NCI-H345 treated with DMSO at 0.1 percent for 48 hours (cell line): Measurements from ENCODE around the gene C1QTNF12.

ENCODE experiments used
- DNase-seq: peaks from one replicate; lab custom pipeline; 2025; ENCODE audit not compliant: unreplicated experiment; lab: John Stamatoyannopoulos, UW

C1QTNF12 gene

DNA sequence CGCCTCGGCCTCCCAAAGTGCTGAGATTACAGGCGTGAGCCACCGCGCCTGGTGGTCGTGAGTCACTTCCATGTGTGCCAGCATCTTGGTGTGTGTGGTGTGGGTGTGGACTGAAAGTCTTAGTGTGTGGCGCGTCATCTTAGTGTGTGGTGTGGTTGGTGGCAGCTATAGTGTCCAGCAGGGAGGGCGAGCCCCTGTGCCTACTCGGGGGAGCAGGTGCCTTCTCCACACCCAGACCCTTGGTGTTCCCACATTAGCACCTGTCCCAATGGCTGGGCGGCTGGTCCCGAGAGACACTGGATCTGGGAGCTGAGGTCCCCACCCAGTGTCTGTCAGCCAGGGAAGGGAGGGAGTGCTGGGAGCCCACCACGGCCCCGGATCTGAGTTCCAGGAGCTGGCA, 36.5 kb upstream of the C1QTNF12 start:
- no peak for DNase-seq

DNA sequence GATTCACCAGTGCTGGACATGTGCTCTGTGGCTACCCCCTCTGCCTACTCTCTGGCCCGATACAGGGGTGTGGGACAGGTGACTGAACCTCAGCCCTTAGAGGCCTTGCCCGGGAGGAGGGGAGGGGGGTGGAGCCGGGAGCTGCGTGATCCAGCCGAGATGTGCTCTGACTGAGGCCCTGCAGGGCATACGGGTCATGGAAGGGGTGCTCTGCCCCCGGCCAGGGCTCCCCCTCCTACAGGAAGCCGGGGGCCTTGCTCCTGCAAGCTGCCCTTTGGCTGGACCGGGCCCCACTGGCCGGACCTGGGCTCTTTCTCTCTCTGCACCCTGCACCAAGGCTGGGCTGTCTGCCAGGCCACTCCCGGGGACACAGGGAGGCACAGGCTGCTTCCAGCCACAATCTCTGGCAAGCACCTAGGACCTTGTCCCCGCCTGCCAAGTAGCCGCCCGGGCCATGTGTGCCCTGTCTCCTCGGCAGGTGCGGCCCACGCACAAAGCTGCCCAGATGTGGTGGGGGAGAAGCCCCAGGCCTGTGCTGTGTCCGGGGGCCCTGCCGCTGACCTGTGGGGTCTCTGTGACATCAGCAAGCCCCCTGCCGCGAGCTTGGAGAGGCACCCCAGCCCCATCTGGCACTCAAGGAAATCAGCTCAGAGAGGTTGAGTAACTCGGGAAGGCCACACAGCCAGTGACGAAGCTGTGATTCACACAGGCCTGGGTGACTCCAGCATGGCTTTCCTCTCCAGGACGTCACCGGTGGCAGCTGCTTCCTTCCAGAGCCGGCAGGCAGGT, 35.2 kb upstream of the C1QTNF12 start:
- DNase-seq = no peak

DNA sequence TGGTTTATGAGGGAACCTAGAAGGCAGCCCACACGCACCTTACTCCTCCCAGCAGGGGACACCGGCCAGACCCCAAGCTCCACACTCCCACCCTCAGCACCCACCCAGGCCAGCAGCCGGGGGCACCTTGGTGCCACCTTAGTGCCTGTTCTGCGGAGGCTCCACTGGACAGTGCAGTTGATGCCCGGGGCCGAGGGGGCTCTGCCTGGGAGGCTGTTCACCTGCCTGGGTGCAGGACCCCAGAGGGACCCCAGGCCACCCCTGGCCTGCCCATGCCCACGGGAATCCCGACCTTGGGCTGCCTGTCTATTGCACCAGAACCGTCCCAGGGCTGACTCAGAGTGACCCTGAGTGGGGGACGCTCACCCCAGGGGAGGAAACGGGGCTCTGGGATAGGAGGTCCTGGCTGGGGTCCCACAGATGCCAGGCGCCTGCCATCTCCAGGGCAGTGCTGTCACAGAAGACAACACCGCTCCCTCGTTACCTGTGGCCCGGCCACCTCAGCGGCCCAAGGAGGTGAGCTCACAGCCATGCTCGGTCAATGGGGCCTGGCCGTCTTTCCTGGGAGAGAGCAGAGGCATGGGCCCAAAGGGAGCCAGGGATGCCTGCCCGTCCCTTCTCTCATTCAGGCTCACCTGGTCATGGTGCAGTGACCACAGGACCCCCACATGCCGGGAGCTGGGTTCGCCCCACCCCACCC, 34.4 kb upstream of the C1QTNF12 start:
- DNase-seq = no peak

DNA sequence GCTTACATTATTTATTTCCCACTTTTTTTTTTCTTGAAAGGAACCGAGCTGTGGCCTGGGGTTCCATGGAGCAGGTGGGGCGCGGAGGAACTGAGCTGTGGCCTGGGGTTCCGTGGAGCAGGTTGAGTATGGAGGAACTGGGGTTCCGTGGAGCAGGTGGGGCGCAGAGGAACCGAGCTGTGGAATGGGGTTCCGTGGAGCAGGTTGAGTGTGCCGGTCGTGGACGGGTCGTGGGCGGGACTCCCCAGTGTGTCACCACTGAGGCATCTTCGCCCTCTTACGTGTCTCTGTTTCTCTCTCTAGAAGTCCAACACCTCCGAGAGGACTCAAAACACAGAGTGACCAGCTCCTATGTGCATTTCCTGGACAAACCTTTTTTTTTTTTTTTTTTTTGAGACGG, 32.5 kb upstream of the C1QTNF12 start:
- DNase-seq = no peak

DNA sequence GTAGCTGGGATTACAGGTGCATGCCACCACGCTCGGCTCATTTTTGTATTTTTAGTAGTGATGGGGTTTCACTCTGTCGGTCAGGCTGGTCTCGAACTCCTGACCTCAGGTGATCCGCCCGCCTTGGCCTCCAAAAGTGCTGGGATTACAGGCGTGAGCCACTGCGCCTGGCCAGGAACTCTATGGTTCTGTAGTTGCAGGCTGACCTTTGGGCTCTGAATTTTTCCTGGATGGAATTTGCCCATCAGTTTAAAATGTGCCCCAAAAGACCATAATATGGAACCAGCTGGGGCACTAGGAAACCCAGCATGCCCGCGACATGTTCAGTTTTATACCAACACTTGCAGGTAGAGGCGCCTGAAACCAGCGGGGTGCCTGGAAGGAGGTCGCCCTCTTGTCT, 32.1 kb upstream of the C1QTNF12 start:
- DNase-seq = no peak

DNA sequence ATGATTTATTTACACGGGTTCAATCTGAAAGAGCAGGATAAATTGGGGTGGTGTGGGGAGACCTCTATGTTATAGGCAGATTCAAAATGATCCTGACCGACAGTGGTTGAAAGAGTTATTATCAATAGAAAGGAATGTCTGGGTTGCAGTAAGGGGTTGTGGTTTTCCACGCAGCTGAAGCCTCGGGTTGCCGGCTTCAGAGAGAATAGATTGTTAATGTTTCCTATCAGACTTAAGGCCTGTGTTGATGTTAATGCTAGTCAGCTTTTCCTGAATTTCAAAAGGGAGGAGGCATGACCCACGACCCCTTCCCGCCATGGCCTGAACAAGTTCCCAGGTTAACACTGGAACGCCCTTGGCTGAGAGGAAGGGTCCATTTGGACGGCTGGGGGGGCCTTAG, 29.3 kb upstream of the C1QTNF12 start:
- DNase-seq = no peak

DNA sequence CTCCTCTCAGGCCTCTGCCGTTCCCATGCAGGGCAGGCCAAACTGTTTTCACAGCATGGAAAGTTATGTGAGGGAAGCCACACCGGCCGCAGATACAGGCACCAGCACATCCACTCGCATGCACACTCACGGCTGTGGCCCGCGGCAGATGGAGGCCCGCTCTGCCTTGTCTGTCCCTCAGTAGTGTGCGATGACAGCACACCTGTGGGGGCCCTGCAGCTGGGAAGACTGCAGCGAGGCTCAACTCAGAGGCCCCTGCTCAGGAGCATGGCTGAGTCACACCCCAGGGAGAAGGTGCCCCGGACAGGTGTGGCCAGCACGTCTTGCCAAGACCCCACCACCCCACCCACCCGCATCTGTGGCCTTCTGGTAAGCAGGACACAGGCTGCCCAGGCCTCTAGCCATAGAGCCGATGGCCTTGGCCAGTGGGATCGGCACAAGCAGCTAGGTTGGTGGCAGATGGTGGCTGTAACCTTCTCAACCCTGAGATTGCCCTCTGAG, 28.5 kb upstream of the C1QTNF12 start:
- DNase-seq = no peak

DNA sequence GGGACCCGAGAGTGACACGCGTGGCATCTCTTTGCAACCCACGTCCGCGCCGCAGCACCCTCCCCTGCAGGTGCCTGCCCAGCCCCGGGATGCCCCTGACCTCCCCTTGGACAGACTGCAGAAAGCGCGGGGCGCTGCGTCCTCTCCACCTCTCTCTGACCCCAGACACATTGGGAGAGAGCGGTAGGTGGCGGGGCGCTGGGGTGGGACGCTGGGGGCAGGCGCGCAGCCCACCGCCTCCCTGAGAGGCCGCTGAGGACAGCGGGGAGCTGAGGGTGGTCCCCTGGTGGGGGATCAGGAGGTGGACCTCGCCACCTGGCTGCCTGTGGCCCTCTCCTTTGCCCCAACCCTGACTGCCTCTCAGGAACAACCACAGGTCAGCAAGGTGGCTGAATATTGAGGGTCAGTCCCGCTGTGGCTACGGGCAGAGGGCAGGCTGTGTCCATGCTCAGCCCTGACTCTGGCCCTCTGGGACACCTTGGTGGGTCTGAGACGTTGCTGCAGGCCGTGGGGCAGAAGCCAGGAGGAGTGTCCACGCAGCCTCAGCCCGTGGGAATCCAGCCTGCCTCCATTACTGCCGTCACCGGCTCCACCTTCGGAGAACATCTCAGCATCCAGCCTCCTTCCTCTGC, 27.9 kb upstream of the C1QTNF12 start:
- no peak for DNase-seq

DNA sequence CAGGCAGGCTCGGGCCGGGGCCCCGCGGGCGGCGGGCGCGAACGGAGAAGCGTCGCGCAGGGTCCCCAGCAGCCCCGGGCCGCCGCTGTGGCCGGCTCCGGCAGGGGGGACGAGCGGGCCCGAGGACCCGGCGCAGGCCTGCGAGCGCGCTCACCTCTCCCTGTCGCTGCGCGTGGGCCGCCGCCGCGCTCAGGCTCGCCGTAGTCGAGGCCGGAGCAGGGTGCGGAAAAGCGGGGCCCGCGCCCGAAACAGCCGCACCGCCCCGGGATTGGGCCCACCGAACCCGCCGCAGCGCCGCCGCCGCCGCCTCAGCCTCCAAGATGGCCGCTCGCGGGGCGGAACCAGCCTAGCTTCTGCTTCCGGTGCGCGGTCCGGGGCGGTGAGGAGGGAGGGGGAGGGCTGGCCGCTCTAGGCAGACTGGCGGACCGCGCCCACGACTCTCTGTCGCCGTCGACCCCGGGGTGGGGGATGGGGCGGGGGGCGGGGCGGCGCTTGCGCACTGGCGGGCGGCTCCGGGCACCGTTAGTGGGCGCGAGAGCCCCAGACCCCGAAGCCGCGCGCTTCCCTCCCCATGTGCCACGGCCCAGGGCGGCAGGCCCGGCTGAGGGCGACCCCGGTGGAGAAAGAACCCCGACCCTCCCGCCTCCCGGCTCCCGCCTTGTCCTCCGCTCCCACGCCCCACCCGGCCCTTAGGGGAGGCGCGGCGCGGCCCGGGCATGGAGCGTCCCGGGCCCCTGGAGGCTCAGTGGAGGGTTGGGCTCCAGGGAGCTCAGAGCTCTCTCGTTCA, 27.2 kb upstream of the C1QTNF12 start, which contains the start of gene UBE2J2:
Gene UBE2J2 (minus strand): TSS at position 343 of the 787 bp plus-strand sequence. CDS start 5,862 bp downstream, outside the sequence.
- DNase-seq = peak; percentile 77

DNA sequence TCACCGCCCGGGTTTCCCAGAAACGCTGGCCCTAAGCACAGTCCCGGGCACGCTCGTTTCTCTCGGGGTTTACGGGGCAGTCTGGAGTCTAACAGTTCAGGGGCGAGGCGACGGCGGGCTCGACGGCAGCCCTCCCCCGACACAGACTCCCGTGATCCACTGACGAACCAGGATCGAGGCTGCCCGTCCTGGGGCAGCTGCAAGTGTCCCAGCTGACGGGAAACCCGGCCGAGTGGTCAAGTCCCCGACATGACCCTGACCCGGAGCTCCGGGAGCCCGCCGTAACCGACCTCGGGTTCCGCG, 26.6 kb upstream of the C1QTNF12 start:
- DNase-seq = no peak

DNA sequence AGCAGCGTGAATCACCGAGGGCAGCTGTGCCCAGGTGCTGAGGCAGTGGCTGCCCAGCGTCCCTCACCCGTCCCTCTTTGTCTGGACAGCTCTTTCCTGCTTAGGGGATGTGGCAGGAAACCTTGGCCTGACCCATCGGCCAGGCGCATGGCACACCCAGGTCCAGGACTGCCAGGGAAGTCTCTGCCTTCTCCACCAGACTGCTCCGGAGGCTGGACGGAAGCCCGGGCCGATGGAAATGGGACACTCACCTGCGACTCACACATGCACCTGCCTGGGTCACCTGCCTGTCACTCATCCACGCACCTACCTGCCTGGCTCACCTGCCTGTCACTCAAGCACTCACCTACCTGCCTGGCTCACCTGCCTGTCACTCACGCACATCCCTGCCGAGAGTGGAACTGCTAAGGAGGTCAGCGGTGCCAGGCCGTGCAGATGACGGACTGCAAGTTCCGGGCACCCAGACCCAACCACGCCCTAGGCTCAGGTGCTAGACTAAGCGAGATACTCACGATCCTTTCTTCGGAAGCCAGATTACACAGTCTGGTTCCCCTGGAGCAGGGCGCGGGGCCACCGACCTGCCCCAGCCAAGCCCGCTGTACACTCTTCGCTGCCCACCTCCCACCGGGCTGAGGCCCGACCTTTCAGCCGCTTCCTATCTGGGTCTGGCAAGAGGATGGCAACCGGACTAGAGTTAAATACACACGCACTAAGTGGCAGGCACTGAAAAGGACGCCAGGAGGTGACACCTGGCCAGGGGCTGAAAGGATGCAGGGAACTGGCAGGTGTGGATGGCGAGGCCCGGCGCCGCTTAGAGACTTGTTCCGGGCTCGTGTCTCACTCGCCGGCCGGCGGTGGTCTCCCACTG, 26.1 kb upstream of the C1QTNF12 start:
- DNase-seq = no peak

DNA sequence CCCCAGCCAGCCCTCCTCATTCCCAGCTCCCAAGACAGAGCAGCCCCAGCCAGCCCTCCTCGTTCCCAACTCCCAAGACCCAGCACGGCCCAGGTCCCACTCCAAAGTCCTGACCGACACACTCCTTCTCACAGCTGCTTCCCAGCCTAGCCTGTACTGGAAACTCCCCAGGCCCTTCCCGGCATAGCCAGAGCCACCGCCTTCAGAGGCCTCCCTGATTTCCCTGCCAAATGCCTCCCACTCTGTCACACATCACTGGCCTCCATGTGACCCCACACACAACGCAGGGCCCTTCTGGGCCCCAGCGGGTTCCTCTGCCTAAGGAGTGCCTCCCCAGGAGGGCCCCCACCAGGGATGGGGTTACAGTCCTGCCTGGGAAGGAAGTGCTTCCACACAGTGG, 24.3 kb upstream of the C1QTNF12 start:
- no peak for DNase-seq

DNA sequence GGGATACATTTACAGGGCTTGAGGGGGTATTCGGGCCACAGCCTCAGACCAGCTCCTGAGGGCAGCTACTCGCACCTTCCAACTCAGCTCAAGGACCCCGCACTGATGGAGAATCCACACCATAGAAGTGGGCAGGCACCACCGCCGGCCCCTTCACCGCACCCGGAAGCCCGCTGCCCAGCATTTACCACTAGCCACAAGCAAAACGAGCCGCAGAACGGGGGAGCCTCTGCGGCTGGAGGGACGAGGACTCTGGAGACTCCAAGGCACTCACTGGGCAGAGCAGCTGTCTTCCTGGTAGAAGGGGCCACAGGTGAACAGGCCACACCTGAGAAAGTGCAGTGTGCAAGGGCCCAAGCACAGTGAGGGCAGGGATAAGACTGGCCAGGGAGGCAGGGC, 21.8 kb upstream of the C1QTNF12 start:
- no peak for DNase-seq

DNA sequence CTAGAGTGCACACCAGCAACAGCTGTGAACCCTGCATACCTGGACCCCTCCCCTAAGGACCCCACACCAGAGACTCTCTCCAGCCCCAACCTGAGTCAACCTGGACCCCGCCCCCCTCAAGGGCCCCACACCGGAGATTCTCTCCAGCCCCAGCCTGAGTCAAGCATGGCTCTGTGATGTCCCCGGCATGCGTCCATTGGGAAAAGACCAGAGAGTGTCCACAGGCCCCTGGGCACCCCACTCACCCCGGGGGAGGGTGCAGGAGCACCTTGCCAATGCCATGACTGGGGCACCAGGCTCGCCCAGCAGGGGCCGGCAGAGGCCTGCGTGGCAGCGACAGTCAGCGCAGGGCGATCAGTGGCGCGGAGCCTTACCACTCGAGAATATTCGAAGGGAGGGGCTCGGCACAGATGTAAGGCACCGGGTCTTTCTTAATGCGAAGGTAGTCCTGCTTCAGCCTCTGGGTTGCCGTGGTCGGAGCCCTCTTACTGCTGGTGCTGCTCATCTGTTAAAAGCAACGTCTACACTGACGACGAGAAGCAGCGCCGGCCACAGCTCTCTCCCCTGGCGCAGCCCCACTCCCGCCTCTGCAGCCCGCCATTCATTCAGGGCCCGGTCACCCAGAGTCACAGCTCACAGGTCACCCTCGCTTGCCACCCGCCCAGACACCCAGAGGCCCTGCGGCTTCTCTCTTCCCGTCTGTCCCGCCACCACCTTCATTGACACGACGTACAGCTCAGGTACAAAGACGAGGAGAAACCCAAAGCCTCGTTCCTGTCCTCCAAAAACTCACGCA, 21.2 kb upstream of the C1QTNF12 start:
- DNase-seq = no peak

DNA sequence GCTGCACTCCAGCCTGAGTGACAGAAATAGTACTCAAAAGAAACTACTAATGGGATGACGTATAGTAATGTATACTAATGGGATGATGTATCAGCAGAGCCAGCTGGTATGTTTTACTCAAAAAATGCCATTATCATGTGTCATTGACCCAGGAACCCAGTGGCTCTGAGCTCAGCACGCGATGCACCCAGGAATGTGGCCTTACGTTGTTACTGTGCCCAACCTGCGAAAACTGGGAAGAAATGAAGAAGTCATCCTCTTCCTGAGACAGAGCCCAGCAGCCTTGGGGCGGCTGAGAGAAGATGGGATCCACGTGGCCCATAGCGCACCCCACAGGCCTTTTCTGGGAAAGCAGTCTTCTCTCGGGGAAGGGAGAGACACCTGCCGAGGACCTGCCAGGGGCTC, 18.3 kb upstream of the C1QTNF12 start:
- no peak for DNase-seq

DNA sequence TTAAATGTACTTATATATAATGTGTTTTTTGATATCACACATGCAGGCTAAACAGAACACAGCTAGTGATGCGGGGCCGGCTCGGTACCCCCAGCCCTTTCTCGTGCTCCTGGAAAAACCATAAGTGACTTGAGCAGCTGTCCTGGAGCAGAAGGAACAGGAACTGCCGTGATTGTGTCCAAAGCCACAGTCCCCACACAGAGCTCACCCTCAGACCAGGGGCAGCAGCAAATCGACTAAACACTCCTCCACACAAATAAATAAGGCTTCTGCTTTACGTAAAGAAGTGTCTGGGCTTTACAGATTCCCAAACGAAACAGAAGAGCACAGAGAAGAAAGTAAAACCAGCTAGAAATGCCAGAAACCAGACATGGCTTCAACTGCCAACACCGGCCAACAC, 17.5 kb upstream of the C1QTNF12 start:
- no peak for DNase-seq

DNA sequence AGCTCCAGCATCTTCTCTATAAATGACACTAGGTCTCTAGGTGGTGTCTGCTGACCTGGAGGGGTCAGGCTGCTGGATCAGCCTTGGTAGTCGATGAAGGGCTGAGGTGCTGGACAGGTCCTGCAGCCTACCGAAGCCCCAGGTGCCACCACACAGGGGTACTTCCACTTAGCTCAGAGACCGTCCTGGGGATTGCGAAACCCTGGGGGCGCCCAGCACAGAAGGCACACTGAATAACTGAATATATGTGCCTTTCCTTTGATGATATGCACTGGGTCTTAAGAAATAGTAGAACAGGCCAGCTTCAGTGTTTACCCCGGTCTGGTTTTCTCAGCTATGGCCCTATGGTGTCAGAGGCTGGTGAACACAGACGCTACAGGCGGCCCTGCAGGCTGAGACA, 16.2 kb upstream of the C1QTNF12 start:
- DNase-seq = no peak

DNA sequence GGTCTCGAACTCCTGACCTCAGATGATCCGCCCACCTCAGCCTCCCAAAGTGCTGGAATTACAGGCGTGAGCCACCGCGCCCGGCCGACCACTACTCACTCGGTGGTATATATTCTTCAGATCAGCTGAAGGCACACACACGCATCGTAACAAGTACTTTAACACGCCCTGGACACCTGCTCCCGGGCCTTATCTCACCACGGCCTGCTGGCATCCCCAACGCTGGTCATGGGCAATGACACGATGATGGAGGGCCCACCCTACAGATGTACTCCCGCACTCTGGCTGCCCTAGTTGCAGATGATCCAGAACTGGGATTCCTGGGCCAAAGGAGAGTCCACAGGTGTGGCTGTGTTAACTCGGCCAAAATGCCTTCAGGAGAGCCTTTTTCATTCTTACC, 15.5 kb upstream of the C1QTNF12 start:
- DNase-seq = no peak

DNA sequence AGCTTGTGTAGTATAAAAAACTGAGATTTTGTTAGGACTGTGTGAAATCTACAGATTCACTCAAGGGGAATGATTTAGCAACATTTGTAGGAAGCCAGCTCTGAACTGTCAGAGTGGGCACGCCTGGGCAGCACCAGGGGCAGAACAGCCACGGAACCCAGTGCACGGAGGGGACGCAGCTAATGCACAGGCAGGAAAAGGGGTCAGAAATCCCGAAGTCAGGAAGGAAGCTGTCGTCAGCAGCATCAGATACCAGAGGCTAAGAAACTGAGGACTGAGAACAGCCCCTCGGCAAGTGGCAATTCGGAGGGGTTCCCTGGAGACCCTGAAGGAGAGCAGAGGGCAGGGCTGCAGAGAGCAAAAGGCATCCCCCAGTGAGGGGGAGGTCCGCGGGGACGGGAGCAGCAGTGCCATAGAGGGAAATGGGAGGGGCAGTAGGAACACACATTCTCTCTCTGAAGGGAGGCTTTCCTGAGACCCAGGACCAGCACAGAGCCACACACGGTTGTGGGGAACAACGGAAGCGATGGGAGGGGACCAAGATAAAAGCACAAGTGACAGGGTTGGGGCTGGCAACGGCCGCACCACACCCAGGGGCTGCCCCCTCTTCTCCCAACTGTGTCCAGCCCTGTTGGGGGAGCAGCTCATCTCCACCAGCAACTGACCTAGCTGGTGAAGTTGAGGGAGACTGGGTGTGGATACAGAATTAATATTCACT, 14.5 kb upstream of the C1QTNF12 start:
- DNase-seq = no peak
